ENCODE data around the gene MUC4.
A peak's percentile ranks its signal among the peaks of the same experiment; 100 is the strongest.

Gene MUC4

DNA sequence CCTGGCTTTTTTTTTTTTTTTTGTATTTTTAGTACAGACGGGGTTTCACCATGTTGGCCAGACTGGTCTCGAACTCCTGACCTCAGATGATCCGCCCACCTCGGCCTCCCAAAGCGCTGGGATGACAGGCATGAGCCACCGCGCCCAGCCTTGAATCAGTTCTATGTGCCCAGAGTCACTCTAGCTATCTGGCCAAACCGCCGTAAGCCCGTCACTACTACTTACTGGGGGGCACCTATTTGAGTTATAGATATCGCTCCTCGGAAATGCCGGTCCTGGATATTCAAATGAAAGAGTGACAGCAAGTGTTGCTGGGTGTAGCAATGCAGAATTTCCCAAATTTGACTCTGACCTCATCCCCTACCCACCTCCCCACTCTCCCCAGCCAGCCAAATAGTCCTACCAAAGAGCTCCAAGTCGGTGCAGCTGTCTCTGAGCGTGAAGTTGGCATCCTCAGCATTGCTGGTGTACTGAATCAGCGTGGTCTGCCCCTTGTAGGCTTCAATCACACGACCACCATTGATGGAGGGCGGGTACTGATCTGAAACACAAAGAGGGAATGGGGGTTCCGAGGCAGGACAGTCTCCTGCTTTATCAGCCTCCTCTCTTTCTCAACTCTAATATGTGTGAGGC, 52.9 kb downstream of the MUC4 start:
- peaks cover 3% of the 10 kb centered on the region for H3K9me3 Mint-ChIP-seq
- H3K36me3 Mint-ChIP-seq (ENCODE audit: low read depth): no peaks in the 10 kb centered on the region
- H3K27ac Mint-ChIP-seq: no peak overlapping the region
- TF ChIP-seq, protein P1, sequence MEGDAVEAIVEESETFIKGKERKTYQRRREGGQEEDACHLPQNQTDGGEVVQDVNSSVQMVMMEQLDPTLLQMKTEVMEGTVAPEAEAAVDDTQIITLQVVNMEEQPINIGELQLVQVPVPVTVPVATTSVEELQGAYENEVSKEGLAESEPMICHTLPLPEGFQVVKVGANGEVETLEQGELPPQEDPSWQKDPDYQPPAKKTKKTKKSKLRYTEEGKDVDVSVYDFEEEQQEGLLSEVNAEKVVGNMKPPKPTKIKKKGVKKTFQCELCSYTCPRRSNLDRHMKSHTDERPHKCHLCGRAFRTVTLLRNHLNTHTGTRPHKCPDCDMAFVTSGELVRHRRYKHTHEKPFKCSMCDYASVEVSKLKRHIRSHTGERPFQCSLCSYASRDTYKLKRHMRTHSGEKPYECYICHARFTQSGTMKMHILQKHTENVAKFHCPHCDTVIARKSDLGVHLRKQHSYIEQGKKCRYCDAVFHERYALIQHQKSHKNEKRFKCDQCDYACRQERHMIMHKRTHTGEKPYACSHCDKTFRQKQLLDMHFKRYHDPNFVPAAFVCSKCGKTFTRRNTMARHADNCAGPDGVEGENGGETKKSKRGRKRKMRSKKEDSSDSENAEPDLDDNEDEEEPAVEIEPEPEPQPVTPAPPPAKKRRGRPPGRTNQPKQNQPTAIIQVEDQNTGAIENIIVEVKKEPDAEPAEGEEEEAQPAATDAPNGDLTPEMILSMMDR (IDR thresholded peaks at IDR 0.05; ENCODE audit: unreplicated experiment in 3 of 3): no peak
- H3K4me1 Mint-ChIP-seq: peaks cover 31% of the 10 kb centered on the region
- H3K4me3 Mint-ChIP-seq: no peak overlapping the region
- peaks cover 22% of the 10 kb centered on the region for H3K27me3 Mint-ChIP-seq (ENCODE audit: low read depth)

DNA sequence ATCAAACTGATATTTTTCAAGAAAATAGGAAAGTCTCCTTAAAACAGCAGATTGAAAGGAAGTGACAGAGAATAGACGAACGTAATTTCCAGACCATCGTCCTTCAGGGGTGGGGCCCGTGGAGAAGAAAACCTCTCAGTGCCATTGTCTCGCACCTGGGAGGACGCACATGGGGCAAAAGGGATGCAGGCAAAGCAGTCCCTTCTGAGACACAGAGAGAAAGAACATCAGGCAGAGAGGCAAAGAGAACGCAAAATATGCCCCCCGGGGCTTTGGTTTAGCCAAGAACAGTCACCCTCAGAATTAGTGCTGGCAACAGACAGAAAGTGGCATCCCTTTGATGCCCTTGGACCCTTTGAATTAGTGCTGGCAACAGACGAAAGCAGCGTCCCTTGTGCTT, 53.9 kb downstream of the MUC4 start:
- Mint-ChIP-seq H3K4me1 (peaks cover 26% of the 10 kb centered on the region), H3K27me3 (ENCODE audit: low read depth) (peaks cover 21% of the 10 kb centered on the region), H3K4me3 (no peak overlapping the region), H3K27ac (no peak overlapping the region), H3K9me3 (peaks cover 3% of the 10 kb centered on the region), H3K36me3 (ENCODE audit: low read depth) (no peaks in the 10 kb centered on the region)
- TF ChIP-seq, protein P1 (IDR thresholded peaks at IDR 0.05; ENCODE audit: unreplicated experiment in 3 of 3): no peak

DNA sequence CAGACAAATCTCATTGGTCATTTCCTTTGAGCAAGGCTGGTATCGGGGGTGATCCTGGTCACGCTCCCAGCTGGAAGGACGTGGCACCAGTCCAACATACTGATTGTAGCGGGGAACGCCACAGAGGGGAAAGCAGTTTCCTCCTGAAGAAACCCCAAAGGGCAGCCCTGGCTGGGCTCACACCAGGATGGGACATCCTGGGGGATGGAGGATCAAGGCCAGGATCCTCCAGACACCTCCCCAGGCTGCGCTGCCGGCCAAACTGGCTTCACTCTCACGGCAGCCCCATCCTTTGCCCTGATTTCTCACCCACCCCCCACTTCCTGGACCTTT, 54.3 kb downstream of the MUC4 start:
- Mint-ChIP-seq H3K9me3 (peaks cover 3% of the 10 kb centered on the region), H3K27me3 (ENCODE audit: low read depth) (peaks cover 21% of the 10 kb centered on the region), H3K4me1 (peaks cover 26% of the 10 kb centered on the region), H3K36me3 (ENCODE audit: low read depth) (no peaks in the 10 kb centered on the region), H3K4me3 (no peak overlapping the region), H3K27ac (no peak overlapping the region)
- TF ChIP-seq, protein P1 (IDR thresholded peaks at IDR 0.05; ENCODE audit: unreplicated experiment in 3 of 3): no peak

DNA sequence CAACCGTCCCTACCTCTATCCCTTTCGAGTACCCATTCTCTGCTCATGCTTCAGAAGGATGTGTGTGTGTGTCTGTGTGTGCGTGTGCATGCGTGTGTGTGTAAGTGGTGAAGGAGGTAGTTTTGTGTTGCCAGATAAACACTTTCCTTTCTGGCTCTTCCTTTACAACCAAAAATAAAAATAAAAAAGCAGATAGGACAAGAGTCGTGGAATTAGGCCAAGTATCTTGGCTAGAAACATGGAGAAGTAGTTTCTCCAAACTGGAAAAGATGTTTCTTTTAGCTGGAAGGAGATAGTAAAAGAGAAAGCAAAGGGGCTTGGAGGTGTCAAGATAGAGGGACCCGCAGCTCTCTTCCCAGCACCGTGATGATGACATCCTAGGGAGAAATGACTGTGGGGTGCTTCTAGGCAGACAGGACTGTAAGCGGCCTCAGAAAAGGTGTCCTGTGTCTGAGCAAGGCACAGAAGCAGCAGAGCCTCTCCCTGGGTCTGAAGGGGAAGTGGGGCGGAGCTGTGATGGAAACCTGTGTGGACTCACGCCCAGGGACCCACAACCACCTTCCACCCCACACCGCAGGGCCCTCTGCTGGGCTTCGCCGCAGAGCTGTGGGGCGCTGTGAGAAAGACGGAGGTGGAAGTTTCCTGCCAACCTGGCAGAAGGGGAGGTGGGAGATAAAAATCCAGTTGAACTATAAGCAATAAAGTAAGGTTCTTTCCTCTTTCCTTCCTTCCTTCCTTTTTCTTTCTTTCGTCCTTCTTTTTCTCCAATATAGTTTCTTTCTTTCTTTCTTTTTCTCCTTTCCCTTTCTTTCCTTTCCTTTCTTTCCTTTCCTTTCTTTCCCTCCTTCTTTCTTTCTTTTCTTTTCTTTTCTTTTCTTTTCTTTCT, 55.7 kb downstream of the MUC4 start:
- Mint-ChIP-seq H3K9me3 (peaks cover 3% of the 10 kb centered on the region), H3K4me3 (no peak overlapping the region), H3K4me1 (peaks cover 26% of the 10 kb centered on the region), H3K27ac (peak overlapping the region in 2 of 3 experiments; percentile 16 to 37), H3K36me3 (ENCODE audit: low read depth) (no peaks in the 10 kb centered on the region), H3K27me3 (ENCODE audit: low read depth) (peaks cover 20% of the 10 kb centered on the region)
- TF ChIP-seq, protein P1 (IDR thresholded peaks at IDR 0.05; ENCODE audit: unreplicated experiment in 3 of 3): no peak

DNA sequence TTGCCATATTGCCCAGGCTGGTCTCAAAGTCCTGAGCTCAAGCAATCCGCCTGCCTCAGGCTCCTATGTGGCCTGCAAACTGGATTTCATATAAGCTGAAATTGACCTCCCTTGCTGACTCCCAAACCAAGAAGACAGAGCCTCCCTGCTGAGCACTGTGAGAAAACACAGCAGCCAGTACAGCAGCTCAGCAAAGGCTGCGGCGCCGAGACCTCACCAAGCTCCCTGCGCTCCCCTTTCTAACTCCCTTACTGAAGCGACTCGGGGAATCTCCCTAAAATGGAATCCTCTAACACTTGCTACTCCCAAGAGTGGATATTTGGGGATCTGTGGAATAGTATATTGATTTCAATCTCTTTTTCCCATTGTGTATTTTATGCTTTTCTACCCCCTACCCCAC, 56.3 kb downstream of the MUC4 start:
- Mint-ChIP-seq H3K9me3 (peaks cover 3% of the 10 kb centered on the region), H3K36me3 (ENCODE audit: low read depth) (no peaks in the 10 kb centered on the region), H3K27ac (peak overlapping the region in 2 of 3 experiments; percentile 16 to 37), H3K4me1 (peaks cover 21% of the 10 kb centered on the region), H3K27me3 (ENCODE audit: low read depth) (peaks cover 13% of the 10 kb centered on the region), H3K4me3 (no peak overlapping the region)
- TF ChIP-seq, protein P1 (IDR thresholded peaks at IDR 0.05; ENCODE audit: unreplicated experiment in 3 of 3): no peak
